ENCODE data around the gene CTXN2.

The CTXN2 gene

GRCh38 chr15:48221885-48222284 is 30.4 kb downstream of the CTXN2 start:
- DNase-seq (ENCODE audit: extremely low read depth in 1 of 2, low read depth in 1 of 2) = no peak

- no peak for DNase-seq (ENCODE audit: extremely low read depth in 1 of 2, low read depth in 1 of 2)
Observed at GRCh38 chr15:48222627-48223026, 31.2 kb downstream of the CTXN2 start.

GRCh38 chr15:48225771-48226170 is 34.3 kb downstream of the CTXN2 start:
- no peak for DNase-seq (ENCODE audit: extremely low read depth in 1 of 2, low read depth in 1 of 2)

GRCh38 chr15:48230498-48230897 is 39.0 kb downstream of the CTXN2 start:
- no peak for DNase-seq (ENCODE audit: extremely low read depth in 1 of 2, low read depth in 1 of 2)

GRCh38 chr15:48233246-48233645 is 41.8 kb downstream of the CTXN2 start:
- no peak for DNase-seq (ENCODE audit: extremely low read depth in 1 of 2, low read depth in 1 of 2)

GRCh38 chr15:48239334-48239733 is 47.9 kb downstream of the CTXN2 start:
- DNase-seq (ENCODE audit: extremely low read depth in 1 of 2, low read depth in 1 of 2) = no peak

- DNase-seq (ENCODE audit: extremely low read depth in 1 of 2, low read depth in 1 of 2) = no peak
Observed at GRCh38 chr15:48242015-48242414, 50.5 kb downstream of the CTXN2 start.

GRCh38 chr15:48242535-48242934 is 51.1 kb downstream of the CTXN2 start:
- no peak for DNase-seq (ENCODE audit: extremely low read depth in 1 of 2, low read depth in 1 of 2)

GRCh38 chr15:48244921-48245320 is 53.5 kb downstream of the CTXN2 start:
- no peak for DNase-seq (ENCODE audit: extremely low read depth in 1 of 2, low read depth in 1 of 2)

GRCh38 chr15:48248414-48248813 is 56.9 kb downstream of the CTXN2 start:
- no peak for DNase-seq (ENCODE audit: extremely low read depth in 1 of 2, low read depth in 1 of 2)

GRCh38 chr15:48250640-48251076 is 59.2 kb downstream of the CTXN2 start:
- no peak for DNase-seq (ENCODE audit: extremely low read depth in 1 of 2, low read depth in 1 of 2)

- DNase-seq (ENCODE audit: extremely low read depth in 1 of 2, low read depth in 1 of 2) = no peak
Observed at GRCh38 chr15:48253172-48253571, 61.7 kb downstream of the CTXN2 start.
